GM18511 (cell line): ENCODE measurements around the gene RNF227.
"Not testable (repeated sequence)": the region's sequence is repeated elsewhere in the genome, so short reads cannot be mapped to it uniquely, and the experiment has no call there.

Source experiments
- ATAC-seq: cut with Tn5 transposase; IDR thresholded peaks from one replicate; pipeline ENCODE4 v1.9.1; 2021; ENCODE audit warnings: mild to moderate bottlenecking, moderate library complexity; ENCODE audit not compliant: unreplicated experiment

RNF227 gene

GRCh38 chr17:7864995-7865650 lies 51.0 kb downstream of the RNF227 start:
- no peak for ATAC-seq

GRCh38 chr17:7864384-7864783 lies 51.7 kb downstream of the RNF227 start:
- not testable (repeated sequence) for ATAC-seq
